Keratinocyte (primary cell): ENCODE measurements around the gene HYAL1. TPM values are rescaled to one million over a fixed set of nuclear protein-coding genes. Genes with fewer than 3 reads are reported as not detected.

Experiments
- DNase-seq: peaks from one replicate; pipeline ENCODE4 v3.0.0-alpha.2; 2011; ENCODE audit warnings: low read depth, missing footprints, low spot score
- FAIRE-seq: peaks from 2 replicates; lab custom pipeline; 2011; peaks lifted over from hg19 to GRCh38; lab: Jason Lieb, UNC
- H2AFZ ChIP-seq: 2 replicates; pipeline ENCODE4 v1.6.0; 2012; ENCODE audit warnings: low read length, control low read depth, inconsistent platforms; ENCODE audit not compliant: control insufficient read depth
- H3K27ac ChIP-seq: 2 replicates; pipeline ENCODE4 v1.5.1; 2011; ENCODE audit warnings: low read length; ENCODE audit not compliant: control insufficient read depth, insufficient read depth
- H3K27me3 ChIP-seq: 3 replicates; pipeline ENCODE4 v1.6.0; 2011; ENCODE audit warnings: low read length; ENCODE audit not compliant: control insufficient read depth, insufficient read depth; ENCODE audit errors: extremely low read depth
- H3K36me3 ChIP-seq, 2 experiments: 2 replicates in 1 of 2; 3 replicates in 1 of 2; pipeline ENCODE4 v1.5.1; 2011; ENCODE audit warnings: low read length in 2 of 2, mild to moderate bottlenecking in 1 of 2; ENCODE audit not compliant: control insufficient read depth in 2 of 2, insufficient read depth in 2 of 2; ENCODE audit errors: extremely low read depth in 1 of 2
- H3K4me1 ChIP-seq: 3 replicates; pipeline ENCODE4 v1.5.1; 2011; ENCODE audit warnings: low read length; ENCODE audit not compliant: control insufficient read depth, insufficient read depth; ENCODE audit errors: extremely low read depth
- H3K4me2 ChIP-seq: 3 replicates; pipeline ENCODE4 v1.6.0; 2011; ENCODE audit warnings: low read depth, low read length; ENCODE audit not compliant: control insufficient read depth, insufficient read depth; ENCODE audit errors: extremely low read depth
- H3K4me3 ChIP-seq, 3 experiments: fragments of 200-600 bp in 1 of 3; sonication (generic) in 1 of 3; 2 replicates in 2 of 3; 3 replicates in 1 of 3; pipeline ENCODE4 v1.5.1; 2011 to 2016; ENCODE audit warnings: low read length in 3 of 3, mild to moderate bottlenecking in 3 of 3, control low read depth in 2 of 3, inconsistent platforms in 1 of 3, low read depth in 1 of 3, mixed read lengths in 1 of 3, mixed run types in 1 of 3, moderate library complexity in 1 of 3; ENCODE audit not compliant: control insufficient read depth in 2 of 3, insufficient read depth in 2 of 3; ENCODE audit errors: extremely low read depth in 1 of 3
- H3K79me2 ChIP-seq: 2 replicates; pipeline ENCODE4 v1.6.0; 2012; ENCODE audit warnings: low read length; ENCODE audit not compliant: control insufficient read depth, insufficient read depth
- H3K9ac ChIP-seq: 3 replicates; pipeline ENCODE4 v1.6.0; 2011; ENCODE audit warnings: low read length; ENCODE audit not compliant: control insufficient read depth, insufficient read depth; ENCODE audit errors: extremely low read depth
- H3K9me1 ChIP-seq: 3 replicates; pipeline ENCODE4 v1.6.0; 2011; ENCODE audit warnings: low read length; ENCODE audit not compliant: control insufficient read depth, insufficient read depth; ENCODE audit errors: extremely low read depth
- H3K9me3 ChIP-seq: 2 replicates; pipeline ENCODE4 v1.5.1; 2012; ENCODE audit warnings: low read depth, low read length; ENCODE audit not compliant: control insufficient read depth
- H4K20me1 ChIP-seq: 3 replicates; pipeline ENCODE4 v1.6.0; 2011; ENCODE audit warnings: low read length; ENCODE audit not compliant: control insufficient read depth, insufficient read depth; ENCODE audit errors: extremely low read depth
- EZH2 ChIP-seq: IDR thresholded peaks from one replicate; pipeline ENCODE4 v1.6.1; 2012; ENCODE audit warnings: inconsistent platforms, mild to moderate bottlenecking, low read length, moderate library complexity
- dilution Hi-C: fragments of 300-500 bp; cut with MboI; formaldehyde crosslinking; loops from one replicate; pipeline ENCODE4 v1.7.0; 2020; ENCODE audit warnings: low sequenced_read_pairs; ENCODE audit not compliant: extremely low pct_ligation_motif_present
- polyA plus RNA-seq, 5 experiments: library from polyadenylated mRNA; depleted of rRNA in 3 of 5; stranded (reverse) in 3 of 5; stranded (forward) in 1 of 5; unstranded in 1 of 5; fragments of >200 nt; gene quantifications; 1 replicate in 1 of 5; 2 replicates in 3 of 5; 3 replicates in 1 of 5; pipeline versions ENCODE4 v1.2.1 to v1.2.3, GENCODE V29; 2011 to 2012; ENCODE audit warnings: missing spikeins in 2 of 5, low read depth in 1 of 5, low replicate concordance in 1 of 5
- TF ChIP-seq, protein P1 (sequence below), 3 experiments: IDR thresholded peaks in 1 of 3; conservative IDR thresholded peaks in 1 of 3; optimal IDR thresholded peaks in 1 of 3; 2 replicates in 2 of 3; 3 replicates in 1 of 3; pipeline versions ENCODE3 to v1.5.1; 2011; ENCODE audit warnings: low read length in 3 of 3, mild to moderate bottlenecking in 3 of 3, moderate library complexity in 2 of 3, control low read depth in 1 of 3, inconsistent platforms in 1 of 3; ENCODE audit not compliant: insufficient read depth in 2 of 3; ENCODE audit errors: extremely low read depth in 1 of 3

The HYAL1 gene
- polyA plus RNA-seq, 1 donor (not counting 4 experiments of a cell fraction or from before 2014, with no cell fraction given) = 13.9 TPM

DNA sequence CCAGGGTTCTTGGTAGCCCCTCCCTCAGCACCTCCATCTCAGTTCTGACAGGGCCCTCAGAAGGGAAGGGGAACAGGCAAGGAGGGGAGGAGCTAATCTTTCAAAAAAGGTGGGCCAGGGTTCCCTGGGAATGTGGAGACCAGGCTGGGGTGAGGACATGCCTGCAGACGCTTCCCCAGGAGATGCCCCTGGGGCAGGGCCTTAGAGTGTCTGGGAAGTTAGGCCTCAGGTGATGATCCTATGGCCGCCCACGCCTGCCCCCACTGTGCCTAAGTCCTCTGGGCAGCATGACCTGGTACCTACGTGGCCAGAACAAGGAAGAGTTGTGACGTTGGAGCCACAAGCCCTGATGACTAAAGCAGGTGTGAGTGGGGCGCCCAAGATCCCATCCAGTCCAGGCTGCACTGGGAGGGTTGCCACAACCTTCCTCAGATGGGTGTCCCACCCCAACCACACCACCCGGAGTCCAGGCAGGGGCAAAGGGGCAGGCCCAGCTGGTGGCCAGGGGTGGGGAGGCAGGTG, 38.3 kb downstream of the HYAL1 start:
- dilution Hi-C loops = no loop called here
- FAIRE-seq = no peak

DNA sequence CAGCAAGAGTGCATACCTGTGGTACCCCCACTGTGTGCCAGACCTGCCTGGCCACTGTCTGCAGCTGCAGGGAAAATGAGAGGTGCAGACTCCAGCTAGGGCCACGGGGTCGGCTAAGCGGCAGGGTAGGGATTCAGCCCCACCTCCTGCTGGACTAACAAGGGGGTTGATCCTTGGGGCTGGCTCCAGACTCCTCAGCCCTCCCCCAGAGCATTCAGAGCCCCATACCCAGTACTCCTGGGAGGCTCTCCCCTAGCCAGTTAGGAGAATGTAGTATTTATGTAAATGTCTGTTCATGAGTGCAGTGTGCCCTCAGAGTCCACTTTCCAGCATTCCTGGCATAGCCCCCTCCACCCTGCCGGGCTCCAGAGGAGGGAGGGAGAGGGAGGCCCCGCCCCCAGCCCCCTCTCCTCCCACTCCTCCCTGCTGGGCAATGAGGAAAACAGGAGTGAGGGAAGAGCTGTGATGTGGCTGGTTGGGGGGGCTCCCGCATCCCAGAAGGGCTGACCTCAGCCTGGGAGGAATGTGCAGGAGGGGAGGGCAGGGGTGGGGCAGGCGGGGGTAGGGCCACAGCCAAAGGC, 38.9 kb downstream of the HYAL1 start:
- H3K9ac ChIP-seq = no peak overlapping the region

More for the DNA sequence above, 38.3 kb downstream of the HYAL1 start:
- Histone ChIP-seq H3K27me3 (peaks cover 3% of the 10 kb centered on the region), H2AFZ (no peak overlapping the region), H3K4me2 (no peak overlapping the region), H3K36me3 (no peaks in the 10 kb centered on the region), H3K79me2 (no peaks in the 10 kb centered on the region), H3K4me1 (peaks cover 30% of the 10 kb centered on the region), H4K20me1 (no peaks in the 10 kb centered on the region), H3K9ac (no peak overlapping the region), H3K4me3 (no peak overlapping the region), H3K27ac (no peak overlapping the region), H3K9me1 (peaks cover 2% of the 10 kb centered on the region), H3K9me3 (no peaks in the 10 kb centered on the region)
- no peak for TF ChIP-seq EZH2
- TF ChIP-seq, protein P1, sequence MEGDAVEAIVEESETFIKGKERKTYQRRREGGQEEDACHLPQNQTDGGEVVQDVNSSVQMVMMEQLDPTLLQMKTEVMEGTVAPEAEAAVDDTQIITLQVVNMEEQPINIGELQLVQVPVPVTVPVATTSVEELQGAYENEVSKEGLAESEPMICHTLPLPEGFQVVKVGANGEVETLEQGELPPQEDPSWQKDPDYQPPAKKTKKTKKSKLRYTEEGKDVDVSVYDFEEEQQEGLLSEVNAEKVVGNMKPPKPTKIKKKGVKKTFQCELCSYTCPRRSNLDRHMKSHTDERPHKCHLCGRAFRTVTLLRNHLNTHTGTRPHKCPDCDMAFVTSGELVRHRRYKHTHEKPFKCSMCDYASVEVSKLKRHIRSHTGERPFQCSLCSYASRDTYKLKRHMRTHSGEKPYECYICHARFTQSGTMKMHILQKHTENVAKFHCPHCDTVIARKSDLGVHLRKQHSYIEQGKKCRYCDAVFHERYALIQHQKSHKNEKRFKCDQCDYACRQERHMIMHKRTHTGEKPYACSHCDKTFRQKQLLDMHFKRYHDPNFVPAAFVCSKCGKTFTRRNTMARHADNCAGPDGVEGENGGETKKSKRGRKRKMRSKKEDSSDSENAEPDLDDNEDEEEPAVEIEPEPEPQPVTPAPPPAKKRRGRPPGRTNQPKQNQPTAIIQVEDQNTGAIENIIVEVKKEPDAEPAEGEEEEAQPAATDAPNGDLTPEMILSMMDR (optimal IDR thresholded peaks at IDR 0.05 in 1 of 3, IDR thresholded peaks at IDR 0.05 in 1 of 3, conservative IDR thresholded peaks at IDR 0.05 in 1 of 3; ENCODE audit: extremely low read depth in 1 of 3, insufficient read depth in 2 of 3, low read length in 3 of 3) = no peak
- no peak for DNase-seq

More for the DNA sequence above, 38.9 kb downstream of the HYAL1 start:
- H4K20me1 ChIP-seq = no peaks in the 10 kb centered on the region
- H3K9me3 ChIP-seq = no peaks in the 10 kb centered on the region
- H3K9me1 ChIP-seq = peaks cover 2% of the 10 kb centered on the region
- no peak for TF ChIP-seq EZH2
- TF ChIP-seq, protein P1 (optimal IDR thresholded peaks at IDR 0.05 in 1 of 3, IDR thresholded peaks at IDR 0.05 in 1 of 3, conservative IDR thresholded peaks at IDR 0.05 in 1 of 3; ENCODE audit: extremely low read depth in 1 of 3, insufficient read depth in 2 of 3, low read length in 3 of 3) = no peak
- peaks cover 29% of the 10 kb centered on the region for H3K4me1 ChIP-seq
- no peak overlapping the region for H2AFZ ChIP-seq
- DNase-seq = no peak
- H3K4me3 ChIP-seq = no peak overlapping the region
- peaks cover 3% of the 10 kb centered on the region for H3K27me3 ChIP-seq
- no peak overlapping the region for H3K27ac ChIP-seq
- FAIRE-seq = no peak
- no peak overlapping the region for H3K4me2 ChIP-seq
- no peaks in the 10 kb centered on the region for H3K36me3 ChIP-seq
- dilution Hi-C loops = no loop called here
- no peaks in the 10 kb centered on the region for H3K79me2 ChIP-seq
